ENCODE data around the gene ADH1A.

- TF ChIP-seq POLR2AphosphoS5 (IDR thresholded peaks at IDR 0.05) (no peak), CTCF (IDR thresholded peaks at IDR 0.05; ENCODE audit: poor library complexity, severe bottlenecking) (no peak), RAD21 (conservative IDR thresholded peaks at IDR 0.05) (no peak)
Observed at GRCh38 chr4:99314211-99314610, 23.4 kb upstream of the ADH1A start.

Measured in neural cell (in vitro differentiated cells).